Measurements from ENCODE around the gene IQCE. TPM values are rescaled to one million over a fixed set of nuclear protein-coding genes. Genes with fewer than 3 reads are reported as not detected.
A peak's percentile ranks its signal among the peaks of the same experiment; 100 is the strongest.

IQCE gene
- total and polyA plus RNA-seq, 9 donors, result 4.4 to 19.2 (median 13.3) TPM

GRCh38 chr7:2601907-2602306, 43.1 kb downstream of the IQCE start:
- Histone ChIP-seq H3K36me3 (no peaks in the 10 kb centered on the region), H3K4me3 (no peak overlapping the region), H3K4me1 (ENCODE audit: insufficient read depth) (no peaks in the 10 kb centered on the region), H3K27me3 (no peaks in the 10 kb centered on the region), H3K27ac (no peak overlapping the region), H3K9me3 (no peaks in the 10 kb centered on the region)
- WGBS, 3 donors, result 90 to 91% (median 90%) methylated on average over 11 of the region's 11 CpGs
- no peak for DNase-seq
- intact Hi-C loops (cut with DNase I), result no loop called here
- TF ChIP-seq CTCF (IDR thresholded peaks at IDR 0.05) (no peak), EP300 (IDR thresholded peaks at IDR 0.05) (no peak), POLR2A (IDR thresholded peaks at IDR 0.05) (no peak)

- TF ChIP-seq POLR2A (IDR thresholded peaks at IDR 0.05), result no peak
- no peak for TF ChIP-seq CTCF (IDR thresholded peaks at IDR 0.05)
- no peak for TF ChIP-seq EP300 (IDR thresholded peaks at IDR 0.05)
- no peak overlapping the region for H3K4me3 ChIP-seq
- no peaks in the 10 kb centered on the region for H3K4me1 ChIP-seq (ENCODE audit: insufficient read depth)
- H3K27ac ChIP-seq, result no peak overlapping the region
- DNase-seq, result peak in 1 of 5 donors; percentile 32
- WGBS, 3 donors, result 87 to 91% (median 89%) methylated on average over 19 of the region's 19 CpGs
- no peaks in the 10 kb centered on the region for H3K9me3 ChIP-seq
- no peaks in the 10 kb centered on the region for H3K36me3 ChIP-seq
- H3K27me3 ChIP-seq, result no peaks in the 10 kb centered on the region
- intact Hi-C loops (cut with DNase I), result no loop called here
Observed at GRCh38 chr7:2602406-2603043, 43.7 kb downstream of the IQCE start.

GRCh38 chr7:2603044-2603965, 44.5 kb downstream of the IQCE start:
- TF ChIP-seq POLR2A (IDR thresholded peaks at IDR 0.05) (no peak), EP300 (IDR thresholded peaks at IDR 0.05) (no peak), CTCF (IDR thresholded peaks at IDR 0.05) (no peak)
- Histone ChIP-seq H3K27me3 (no peaks in the 10 kb centered on the region), H3K27ac (no peak overlapping the region), H3K4me3 (no peak overlapping the region), H3K4me1 (ENCODE audit: insufficient read depth) (no peaks in the 10 kb centered on the region), H3K9me3 (no peaks in the 10 kb centered on the region), H3K36me3 (no peaks in the 10 kb centered on the region)
- DNase-seq, result no peak
- WGBS, 3 donors, result 92 to 95% (median 93%) methylated on average over 35 of the region's 35 CpGs
- intact Hi-C loops (cut with DNase I), result no loop called here

GRCh38 chr7:2604608-2605174, 45.9 kb downstream of the IQCE start:
- Histone ChIP-seq H3K4me1 (ENCODE audit: insufficient read depth) (no peaks in the 10 kb centered on the region), H3K27ac (no peak overlapping the region), H3K27me3 (no peaks in the 10 kb centered on the region), H3K9me3 (no peaks in the 10 kb centered on the region), H3K36me3 (no peaks in the 10 kb centered on the region), H3K4me3 (no peak overlapping the region)
- DNase-seq, result peak in 1 of 5 donors; percentile 30
- no peak for TF ChIP-seq CTCF (IDR thresholded peaks at IDR 0.05)
- TF ChIP-seq EP300 (IDR thresholded peaks at IDR 0.05), result no peak
- TF ChIP-seq POLR2A (IDR thresholded peaks at IDR 0.05), result no peak
- intact Hi-C loops (cut with DNase I), result no loop called here
- 94 to 97% (median 95%) methylated on average over 29 of the region's 29 CpGs for WGBS, 3 donors

Measured in ovary (tissue), 9 donors.